Activated CD4-positive, alpha-beta T cell treated with anti-CD3 and anti-CD28 coated beads, Interleukin-2, amount 10 ng/mL, durations not matched to agents 7 days and 5 days (primary cell): Measurements from ENCODE around the gene PITPNM3. TPM values are rescaled to one million over a fixed set of nuclear protein-coding genes. Genes with fewer than 3 reads are reported as not detected.

Source experiments
- CTCF ChIA-PET: fragments of 350-600 bp; sonication (Branson Sonifier 250); formaldehyde crosslinking; loops from one replicate; lab custom pipeline; 2021; ENCODE audit warnings: antibody characterized with exemption; lab: Charles Lee
- POLR2A ChIA-PET: fragments of 350-600 bp; sonication (Branson Sonifier 250); formaldehyde crosslinking; loops from one replicate; lab custom pipeline; 2021; ENCODE audit warnings: antibody characterized with exemption; lab: Charles Lee
- DNase-seq: peaks from one replicate; pipeline ENCODE4 v3.0.0-alpha.2; 2020
- H3K27ac Mint-ChIP-seq: one replicate; pipeline ENCODE4 v1.8.0; 2021; ENCODE audit warnings: mild to moderate bottlenecking, moderate library complexity, mixed read lengths
- H3K27me3 Mint-ChIP-seq: one replicate; pipeline ENCODE4 v1.8.0; 2021; ENCODE audit warnings: mixed read lengths
- H3K36me3 Mint-ChIP-seq: one replicate; pipeline ENCODE4 v1.8.0; 2021; ENCODE audit warnings: low read depth, mixed read lengths
- H3K4me1 Mint-ChIP-seq: one replicate; pipeline ENCODE4 v1.8.0; 2021; ENCODE audit warnings: mixed read lengths
- H3K4me3 Mint-ChIP-seq: one replicate; pipeline ENCODE4 v1.8.0; 2021; ENCODE audit warnings: mild to moderate bottlenecking, moderate library complexity, mixed read lengths
- H3K9me3 Mint-ChIP-seq: one replicate; pipeline ENCODE4 v1.8.0; 2021; ENCODE audit warnings: mixed read lengths
- total RNA-seq, 2 experiments: library from RNA; stranded (reverse); gene quantifications; one replicate each; pipeline ENCODE4 v1.2.3, GENCODE V29; 2021

PITPNM3 gene
- total RNA-seq, 2 experiments from 2014 or later = 0.33 to 0.37 TPM

DNA sequence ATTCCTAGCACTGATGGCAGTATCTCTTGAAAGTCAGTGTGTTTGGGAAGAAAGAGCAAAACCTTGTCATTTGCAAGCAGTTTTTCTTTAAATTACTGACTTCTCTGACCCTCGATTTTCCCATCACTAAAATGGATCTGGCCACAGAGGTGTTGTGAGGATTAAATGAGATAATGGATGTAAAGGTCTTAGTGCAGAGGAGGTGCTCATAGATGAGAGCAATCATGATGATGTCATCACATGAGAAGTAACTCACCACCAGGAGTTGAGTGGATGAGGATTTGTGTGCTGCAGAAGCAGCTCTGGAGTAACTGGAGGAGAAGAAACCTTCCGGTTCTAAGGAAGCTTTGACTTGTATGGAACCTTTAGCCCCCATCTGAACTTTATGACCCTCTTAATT is 30.6 kb downstream of the PITPNM3 start:
- no peaks in the 10 kb centered on the region for H3K9me3 Mint-ChIP-seq
- CTCF ChIA-PET = no interaction called here

DNA sequence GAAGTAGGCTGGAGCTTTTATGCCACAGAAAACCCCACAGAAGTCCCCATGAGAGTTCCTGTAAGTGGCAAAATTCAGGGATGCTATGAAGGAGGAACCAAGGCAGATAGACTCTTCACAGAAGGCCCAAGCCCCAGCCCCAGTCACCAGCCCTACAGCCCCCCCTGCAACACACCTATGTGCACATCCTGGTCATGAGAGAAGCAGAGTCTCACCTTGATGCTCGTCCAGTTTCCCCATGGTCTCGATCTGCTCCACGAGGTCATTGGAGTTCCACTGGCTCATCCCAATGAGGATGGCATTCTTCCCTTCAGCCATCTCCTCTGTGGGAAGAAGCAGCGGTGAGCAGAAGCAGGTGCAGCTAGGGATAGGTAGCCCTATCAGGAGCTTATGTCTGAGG is 31.2 kb downstream of the PITPNM3 start:
- no peaks in the 10 kb centered on the region for H3K9me3 Mint-ChIP-seq
- no peaks in the 10 kb centered on the region for H3K4me1 Mint-ChIP-seq
- H3K27me3 Mint-ChIP-seq = no peaks in the 10 kb centered on the region
- no peak for DNase-seq
- no peaks in the 10 kb centered on the region for H3K36me3 Mint-ChIP-seq
- POLR2A ChIA-PET = no interaction called here
- H3K4me3 Mint-ChIP-seq = no peak overlapping the region
- CTCF ChIA-PET = no interaction called here
- H3K27ac Mint-ChIP-seq = no peak overlapping the region

More for the DNA sequence above, 30.6 kb downstream of the PITPNM3 start:
- H3K27ac Mint-ChIP-seq = no peak overlapping the region
- H3K4me1 Mint-ChIP-seq = no peaks in the 10 kb centered on the region
- H3K27me3 Mint-ChIP-seq = no peaks in the 10 kb centered on the region
- DNase-seq = no peak
- H3K36me3 Mint-ChIP-seq = no peaks in the 10 kb centered on the region
- POLR2A ChIA-PET = no interaction called here
- H3K4me3 Mint-ChIP-seq = no peak overlapping the region

DNA sequence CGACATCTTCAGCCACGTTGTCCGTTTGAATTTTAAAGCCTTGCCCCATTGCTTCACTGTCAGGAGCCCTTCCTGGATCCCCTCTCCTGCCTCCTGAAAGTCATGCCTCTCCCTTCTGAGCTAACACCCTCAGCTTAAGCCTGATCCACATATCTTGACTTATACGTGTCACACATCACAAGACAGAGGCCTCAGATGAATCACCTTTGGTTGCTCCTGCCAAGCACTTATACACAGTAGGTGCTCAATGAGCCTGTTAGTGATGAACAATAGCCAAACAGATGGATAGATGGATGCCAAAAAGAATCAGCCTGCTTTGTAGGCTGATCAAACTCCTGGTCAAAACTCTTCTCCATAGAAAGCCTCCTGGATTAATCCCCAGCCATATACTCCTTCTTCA is 31.8 kb downstream of the PITPNM3 start:
- H3K36me3 Mint-ChIP-seq = no peaks in the 10 kb centered on the region
- no peaks in the 10 kb centered on the region for H3K4me1 Mint-ChIP-seq
- DNase-seq = no peak
- POLR2A ChIA-PET = no interaction called here
- no peak overlapping the region for H3K27ac Mint-ChIP-seq
- CTCF ChIA-PET = no interaction called here
- no peaks in the 10 kb centered on the region for H3K27me3 Mint-ChIP-seq
- H3K4me3 Mint-ChIP-seq = no peak overlapping the region
- H3K9me3 Mint-ChIP-seq = no peaks in the 10 kb centered on the region

DNA sequence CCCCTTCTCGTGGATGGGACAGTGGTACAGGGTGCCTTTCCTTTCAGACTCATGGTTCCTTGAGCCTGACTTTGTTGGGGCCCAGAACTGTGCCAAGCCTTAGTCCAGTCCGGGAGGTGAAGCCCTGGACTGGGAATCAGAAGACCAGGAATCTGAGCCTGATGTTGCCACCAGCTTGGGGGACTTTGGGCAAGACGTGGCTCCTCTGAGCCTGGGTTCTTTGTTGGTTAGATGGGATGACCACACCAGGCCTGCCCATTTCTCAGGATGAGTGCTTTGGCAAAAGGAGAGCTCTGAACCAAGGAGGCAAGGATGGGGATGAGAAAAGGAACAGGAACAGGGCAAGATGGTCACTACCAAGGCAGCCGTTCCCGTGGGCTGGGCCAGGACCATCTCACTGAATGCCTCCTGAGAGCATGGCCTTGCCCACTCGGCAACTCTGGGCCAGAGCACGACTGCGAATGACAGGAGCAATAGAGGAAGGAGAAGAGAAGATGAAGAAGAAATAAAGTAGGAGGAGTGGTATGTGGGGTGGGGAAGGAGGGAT is 32.5 kb downstream of the PITPNM3 start:
- DNase-seq = no peak
- no peaks in the 10 kb centered on the region for H3K27me3 Mint-ChIP-seq
- no peak overlapping the region for H3K27ac Mint-ChIP-seq
- H3K9me3 Mint-ChIP-seq = no peaks in the 10 kb centered on the region
- H3K4me3 Mint-ChIP-seq = no peak overlapping the region
- no peaks in the 10 kb centered on the region for H3K4me1 Mint-ChIP-seq
- H3K36me3 Mint-ChIP-seq = no peaks in the 10 kb centered on the region
- CTCF ChIA-PET = interaction anchor here (0.6 kb wide), 1 partner anchor 487 kb away, joined by 3 read pairs; no protein-coding TSS in a partner anchor
- POLR2A ChIA-PET = no interaction called here

DNA sequence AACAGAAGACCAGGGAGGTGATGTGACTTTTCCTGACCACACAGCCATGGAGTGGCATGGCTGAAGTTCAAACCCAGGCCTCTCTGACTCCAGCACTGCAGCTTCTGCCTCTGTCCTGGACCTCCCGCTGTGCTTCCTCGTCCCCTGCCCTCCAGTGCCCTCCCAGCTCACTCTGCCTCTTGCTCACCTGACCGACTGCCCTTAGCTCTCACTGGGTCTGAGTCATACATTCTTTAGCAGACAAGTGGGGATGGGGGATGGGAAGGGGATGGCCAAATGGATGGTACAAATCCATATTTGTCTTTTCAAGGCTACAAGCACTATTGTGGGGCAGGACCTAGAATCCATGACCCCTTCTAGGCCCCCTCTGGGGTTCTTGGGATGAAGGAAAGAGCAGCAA is 33.0 kb downstream of the PITPNM3 start:
- H3K4me3 Mint-ChIP-seq = no peak overlapping the region
- no peaks in the 10 kb centered on the region for H3K9me3 Mint-ChIP-seq
- POLR2A ChIA-PET = no interaction called here
- no peaks in the 10 kb centered on the region for H3K27me3 Mint-ChIP-seq
- no peaks in the 10 kb centered on the region for H3K4me1 Mint-ChIP-seq
- H3K27ac Mint-ChIP-seq = no peak overlapping the region
- H3K36me3 Mint-ChIP-seq = no peaks in the 10 kb centered on the region
- DNase-seq = no peak
- CTCF ChIA-PET = interaction anchor here (0.6 kb wide), 1 partner anchor 487 kb away, joined by 3 read pairs; no protein-coding TSS in a partner anchor

DNA sequence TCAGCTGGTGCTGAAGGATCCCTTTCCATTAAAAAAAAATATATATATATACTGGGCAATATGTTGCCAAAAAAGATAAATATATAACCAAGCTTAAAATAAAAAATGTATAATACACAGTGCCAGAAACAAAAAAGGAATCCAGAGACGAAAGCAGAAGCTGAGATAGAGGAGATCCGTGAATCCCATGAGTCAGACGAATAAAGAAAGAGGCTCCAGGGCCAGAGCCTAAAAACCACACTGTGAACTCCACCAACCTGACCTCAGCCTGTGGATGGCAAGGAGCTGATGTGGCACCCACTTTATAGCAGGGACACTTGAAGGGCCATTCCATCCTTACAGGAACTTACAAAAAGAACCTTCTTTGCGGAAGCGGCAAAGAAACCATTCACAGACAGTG is 34.8 kb downstream of the PITPNM3 start:
- H3K4me1 Mint-ChIP-seq = no peaks in the 10 kb centered on the region
- CTCF ChIA-PET = no interaction called here
- H3K36me3 Mint-ChIP-seq = no peaks in the 10 kb centered on the region
- POLR2A ChIA-PET = no interaction called here
- no peak overlapping the region for H3K27ac Mint-ChIP-seq
- H3K4me3 Mint-ChIP-seq = no peak overlapping the region
- no peaks in the 10 kb centered on the region for H3K9me3 Mint-ChIP-seq
- H3K27me3 Mint-ChIP-seq = peaks cover 5% of the 10 kb centered on the region
- no peak for DNase-seq

DNA sequence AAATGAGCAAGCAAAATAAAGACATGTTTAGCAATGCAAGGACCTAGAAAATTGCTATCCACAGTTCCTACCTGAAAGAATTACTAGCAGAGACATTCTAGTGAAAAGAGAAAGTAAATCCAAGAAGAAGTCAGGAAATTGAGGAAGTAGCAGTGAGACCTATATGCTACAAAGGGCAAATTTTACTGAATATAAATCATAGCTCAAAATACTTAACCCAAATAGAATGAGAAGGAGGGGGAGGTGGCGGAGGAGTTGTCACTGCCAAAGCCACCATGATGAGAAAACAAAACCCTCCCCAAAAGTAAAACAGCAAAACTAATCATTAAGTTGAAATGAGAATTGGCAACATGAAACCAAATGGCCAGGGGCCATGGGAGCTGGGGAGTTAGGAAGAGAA is 39.3 kb downstream of the PITPNM3 start:
- no peak for DNase-seq
- no peak overlapping the region for H3K27ac Mint-ChIP-seq
- no peaks in the 10 kb centered on the region for H3K4me1 Mint-ChIP-seq
- no peak overlapping the region for H3K4me3 Mint-ChIP-seq
- ChIA-PET CTCF (no interaction called here), POLR2A (no interaction called here)
- no peaks in the 10 kb centered on the region for H3K36me3 Mint-ChIP-seq
- H3K27me3 Mint-ChIP-seq = peaks cover 18% of the 10 kb centered on the region
- no peaks in the 10 kb centered on the region for H3K9me3 Mint-ChIP-seq

DNA sequence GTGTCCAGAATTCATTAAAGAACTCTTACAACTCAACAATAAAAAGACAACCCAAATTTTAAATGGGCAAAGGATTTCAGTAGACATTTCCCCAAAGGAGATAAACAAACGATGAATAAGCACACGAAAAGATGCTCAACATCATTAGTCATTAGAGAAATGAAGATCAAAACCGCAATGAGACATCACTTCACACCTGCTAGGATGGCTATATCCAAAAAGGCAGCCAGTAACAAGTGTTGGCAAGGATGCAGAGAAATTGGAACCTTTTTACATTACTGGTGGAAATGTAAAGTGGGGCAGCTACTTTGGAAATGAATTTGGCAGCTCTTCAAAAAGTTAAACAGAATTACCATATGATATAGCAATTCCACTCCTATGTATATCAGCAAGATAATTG is 42.0 kb downstream of the PITPNM3 start:
- no peak overlapping the region for H3K27ac Mint-ChIP-seq
- POLR2A ChIA-PET = no interaction called here
- DNase-seq = no peak
- peaks cover 18% of the 10 kb centered on the region for H3K27me3 Mint-ChIP-seq
- no peaks in the 10 kb centered on the region for H3K4me1 Mint-ChIP-seq
- H3K9me3 Mint-ChIP-seq = no peaks in the 10 kb centered on the region
- H3K4me3 Mint-ChIP-seq = no peak overlapping the region
- H3K36me3 Mint-ChIP-seq = no peaks in the 10 kb centered on the region
- CTCF ChIA-PET = no interaction called here

DNA sequence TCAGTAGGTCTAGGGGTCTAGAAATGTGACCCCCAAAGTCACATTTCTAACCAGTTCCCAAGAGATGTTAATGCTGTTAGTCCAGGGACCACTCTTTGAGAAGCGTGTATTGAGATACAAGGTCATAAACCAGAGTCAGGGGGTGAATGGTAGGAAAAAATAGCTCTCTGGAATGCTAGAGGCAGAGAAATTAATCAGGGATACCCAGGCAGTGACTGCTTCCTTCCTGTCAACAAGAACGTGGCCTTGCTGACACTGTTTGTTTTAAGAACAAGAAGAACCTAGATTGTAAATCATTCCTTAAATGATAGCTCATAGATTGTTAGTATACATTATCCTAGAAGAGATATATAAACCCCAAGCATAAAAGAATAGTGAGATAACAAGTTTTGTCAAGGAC is 43.8 kb downstream of the PITPNM3 start:
- no peak overlapping the region for H3K27ac Mint-ChIP-seq
- H3K9me3 Mint-ChIP-seq = no peaks in the 10 kb centered on the region
- ChIA-PET CTCF (no interaction called here), POLR2A (no interaction called here)
- H3K36me3 Mint-ChIP-seq = no peaks in the 10 kb centered on the region
- no peak for DNase-seq
- H3K27me3 Mint-ChIP-seq = peaks cover 18% of the 10 kb centered on the region
- no peak overlapping the region for H3K4me3 Mint-ChIP-seq
- H3K4me1 Mint-ChIP-seq = no peaks in the 10 kb centered on the region

DNA sequence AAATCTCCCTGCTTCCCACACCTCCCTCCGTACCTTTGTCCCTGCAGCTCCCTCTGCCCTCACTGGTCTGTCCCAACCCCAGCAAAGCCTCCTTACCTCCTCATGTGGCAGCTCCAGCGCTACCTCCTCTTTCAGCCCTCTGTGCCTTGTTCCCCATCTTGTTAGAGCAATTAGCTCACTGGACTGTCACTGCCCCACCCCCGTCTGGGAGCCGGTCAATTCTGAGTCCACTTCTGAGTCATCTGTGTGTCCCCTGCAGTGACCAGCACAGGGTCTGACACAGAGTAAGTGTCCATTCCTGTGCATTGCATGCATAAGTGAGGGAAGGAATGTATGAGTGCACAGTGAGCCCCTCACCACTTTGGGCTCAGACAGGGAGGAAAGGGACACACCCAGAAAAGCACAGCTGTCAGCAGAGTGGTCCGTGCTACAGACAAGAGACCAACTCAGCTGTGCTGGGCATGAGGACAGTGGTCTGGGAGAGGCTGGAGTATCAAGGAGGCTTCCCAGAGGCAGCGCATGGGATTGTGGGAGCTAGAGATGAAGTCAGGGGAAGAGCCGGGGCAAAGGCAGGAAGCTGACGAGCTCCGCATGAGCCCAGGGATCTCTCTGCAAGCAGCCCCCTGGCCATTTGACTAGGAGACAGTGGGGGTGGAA is 45.9 kb downstream of the PITPNM3 start:
- Mint-ChIP-seq H3K36me3 (no peaks in the 10 kb centered on the region), H3K27me3 (peaks cover 13% of the 10 kb centered on the region), H3K9me3 (no peaks in the 10 kb centered on the region), H3K4me3 (no peak overlapping the region), H3K4me1 (no peaks in the 10 kb centered on the region), H3K27ac (no peak overlapping the region)
- ChIA-PET CTCF (interaction anchor here (1.0 kb wide), 1 partner anchor 19 kb away, joined by 3 read pairs; no protein-coding TSS in a partner anchor), POLR2A (no interaction called here)
- no peak for DNase-seq

DNA sequence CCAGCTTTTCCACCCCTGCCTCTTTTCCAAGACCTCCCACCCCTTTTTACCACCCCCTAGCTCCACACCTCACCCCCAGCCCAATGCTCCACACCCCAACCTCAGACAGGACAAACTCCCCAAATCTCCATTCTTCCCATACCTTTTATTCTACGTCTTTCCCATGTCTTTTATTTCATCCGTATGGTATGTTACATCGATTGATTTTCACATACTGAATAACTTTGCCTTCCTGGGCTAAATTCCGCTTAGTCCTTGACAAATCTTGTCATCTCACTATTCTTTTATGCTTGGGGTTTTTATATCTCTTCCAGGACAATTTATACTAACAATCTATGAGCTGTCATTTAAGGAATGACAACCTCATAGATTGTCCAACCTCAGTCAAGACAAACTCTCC is 46.4 kb downstream of the PITPNM3 start:
- H3K4me3 Mint-ChIP-seq = no peak overlapping the region
- H3K27me3 Mint-ChIP-seq = peaks cover 13% of the 10 kb centered on the region
- ChIA-PET CTCF (interaction anchor here (1.0 kb wide), 1 partner anchor 19 kb away, joined by 3 read pairs; no protein-coding TSS in a partner anchor), POLR2A (no interaction called here)
- no peaks in the 10 kb centered on the region for H3K4me1 Mint-ChIP-seq
- DNase-seq = no peak
- H3K36me3 Mint-ChIP-seq = no peaks in the 10 kb centered on the region
- no peaks in the 10 kb centered on the region for H3K9me3 Mint-ChIP-seq
- no peak overlapping the region for H3K27ac Mint-ChIP-seq

DNA sequence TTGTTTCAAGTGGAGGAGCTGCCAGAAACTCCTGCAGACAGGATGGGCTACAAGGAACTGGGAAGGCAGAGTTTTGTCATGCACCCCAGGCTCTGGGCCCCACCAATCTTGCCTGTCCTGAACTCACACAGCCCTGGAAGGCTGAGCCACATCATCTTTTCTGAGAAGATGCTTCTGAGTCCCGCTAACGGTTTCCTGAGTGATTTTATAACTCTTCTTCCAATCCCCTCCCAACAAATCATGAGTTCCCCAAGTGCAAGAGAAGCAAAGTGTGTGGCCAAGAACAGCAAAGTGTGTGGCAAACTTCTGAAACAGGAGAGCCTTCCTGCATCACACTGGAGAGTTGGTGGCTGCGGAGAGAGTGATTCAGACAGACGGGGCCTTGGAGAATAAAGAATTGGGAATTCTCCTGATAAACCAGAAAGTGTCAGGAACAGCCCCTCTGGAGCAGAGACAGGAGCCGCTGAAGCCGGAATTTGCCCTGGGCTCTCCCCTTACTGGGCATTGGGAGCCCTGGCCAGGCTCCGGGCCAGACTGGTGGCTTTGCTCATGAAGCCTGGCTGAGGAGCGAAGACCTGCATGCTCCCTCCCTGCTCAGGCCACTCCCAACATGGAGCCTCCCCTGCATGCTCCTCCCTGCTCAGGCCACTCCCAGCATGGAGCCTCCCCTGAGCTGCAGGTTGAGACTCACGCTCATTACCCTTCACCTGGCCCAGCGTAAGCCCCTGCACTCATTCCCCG is 47.2 kb downstream of the PITPNM3 start:
- Mint-ChIP-seq H3K27ac (no peak overlapping the region), H3K4me3 (no peak overlapping the region), H3K9me3 (no peaks in the 10 kb centered on the region), H3K27me3 (peaks cover 13% of the 10 kb centered on the region), H3K36me3 (no peaks in the 10 kb centered on the region), H3K4me1 (no peaks in the 10 kb centered on the region)
- POLR2A ChIA-PET = no interaction called here
- CTCF ChIA-PET = no interaction called here
- no peak for DNase-seq

DNA sequence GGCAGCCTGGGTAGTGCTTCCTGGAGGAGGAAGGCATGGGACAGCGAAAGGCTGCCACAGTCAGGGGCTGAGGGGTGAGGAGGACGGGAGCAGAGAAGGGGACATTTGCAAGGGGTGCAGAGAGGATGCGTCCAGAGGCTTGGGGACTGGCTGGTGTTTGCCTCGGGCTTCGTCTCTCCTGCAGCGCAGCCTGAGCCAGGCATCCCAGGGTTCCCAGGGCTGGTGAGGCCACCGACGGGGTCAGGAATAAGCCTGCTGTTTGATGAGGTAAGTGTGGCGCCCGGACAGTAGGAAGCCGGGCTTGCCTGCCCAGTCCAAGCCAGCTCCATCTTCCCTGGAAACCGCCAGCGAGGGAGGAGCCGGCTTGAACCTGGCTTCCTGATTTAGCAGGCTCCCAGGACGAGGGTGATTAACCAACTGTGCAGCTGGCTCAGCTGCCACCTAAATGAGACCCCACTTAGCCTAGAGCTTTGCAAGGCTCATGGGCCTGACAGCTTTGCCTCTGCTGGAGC is 47.8 kb downstream of the PITPNM3 start:
- H3K36me3 Mint-ChIP-seq = no peaks in the 10 kb centered on the region
- DNase-seq = no peak
- H3K4me1 Mint-ChIP-seq = no peaks in the 10 kb centered on the region
- CTCF ChIA-PET = no interaction called here
- peaks cover 10% of the 10 kb centered on the region for H3K27me3 Mint-ChIP-seq
- no peak overlapping the region for H3K4me3 Mint-ChIP-seq
- H3K9me3 Mint-ChIP-seq = no peaks in the 10 kb centered on the region
- POLR2A ChIA-PET = no interaction called here
- H3K27ac Mint-ChIP-seq = no peak overlapping the region
